NK-92 (cell line): Measurements from ENCODE around the gene CCL17.
"Not testable (repeated sequence)": the region's sequence is repeated elsewhere in the genome, so short reads cannot be mapped to it uniquely, and the experiment has no call there.

Source experiments
- DNase-seq: peaks from one replicate; lab custom pipeline; 2025; ENCODE audit not compliant: unreplicated experiment; lab: John Stamatoyannopoulos, UW

The CCL17 gene

GRCh38 chr16:57395026-57395425 lies 9.5 kb upstream of the CCL17 start:
- no peak for DNase-seq

GRCh38 chr16:57396786-57397185 lies 7.8 kb upstream of the CCL17 start:
- DNase-seq, result no peak

GRCh38 chr16:57397493-57397892 lies 7.1 kb upstream of the CCL17 start:
- DNase-seq, result not testable (repeated sequence)

GRCh38 chr16:57401943-57402640 lies 2.5 kb upstream of the CCL17 start:
- DNase-seq, result no peak

GRCh38 chr16:57405097-57405496 lies 530 bp downstream of the CCL17 start:
- DNase-seq, result no peak

GRCh38 chr16:57406881-57407280 lies 2.3 kb downstream of the CCL17 start:
- DNase-seq, result no peak

GRCh38 chr16:57407521-57408353 lies 3.2 kb downstream of the CCL17 start:
- no peak for DNase-seq

GRCh38 chr16:57409065-57409464 lies 4.5 kb downstream of the CCL17 start:
- no peak for DNase-seq

- DNase-seq, result no peak
Observed at GRCh38 chr16:57409870-57410587, 5.5 kb downstream of the CCL17 start.

GRCh38 chr16:57411362-57411976 lies 6.9 kb downstream of the CCL17 start:
- DNase-seq, result no peak

GRCh38 chr16:57412584-57412983 lies 8.0 kb downstream of the CCL17 start:
- no peak for DNase-seq

- no peak for DNase-seq
Observed at GRCh38 chr16:57413301-57413730, 8.7 kb downstream of the CCL17 start.

GRCh38 chr16:57413733-57414132 lies 9.2 kb downstream of the CCL17 start:
- no peak for DNase-seq

GRCh38 chr16:57416084-57416483 lies 11.5 kb downstream of the CCL17 start:
- DNase-seq, result no peak

GRCh38 chr16:57419506-57419905 lies 14.9 kb downstream of the CCL17 start:
- no peak for DNase-seq

- DNase-seq, result no peak
Observed at GRCh38 chr16:57422026-57422944, 17.7 kb downstream of the CCL17 start.

- DNase-seq, result no peak
Observed at GRCh38 chr16:57423152-57423551, 18.6 kb downstream of the CCL17 start.

GRCh38 chr16:57424583-57424982 lies 20.0 kb downstream of the CCL17 start:
- no peak for DNase-seq

- DNase-seq, result no peak
Observed at GRCh38 chr16:57426356-57426755, 21.8 kb downstream of the CCL17 start.

GRCh38 chr16:57427307-57427706 lies 22.7 kb downstream of the CCL17 start:
- no peak for DNase-seq
